Osteocyte (in vitro differentiated cells): ENCODE data around the gene PRRT1B. TPM values are rescaled to one million over a fixed set of nuclear protein-coding genes. Genes with fewer than 3 reads are reported as not detected.

Experiments
- DNase-seq: peaks from one replicate; pipeline ENCODE4 v3.0.0; 2021; ENCODE audit warnings: mixed read lengths; ENCODE audit not compliant: unreplicated experiment; ENCODE audit errors: extremely low spot score
- H3K27ac Mint-ChIP-seq: one replicate; pipeline ENCODE4 v1.8.0; 2021; ENCODE audit warnings: mild to moderate bottlenecking, mixed read lengths; ENCODE audit not compliant: unreplicated experiment
- H3K27me3 Mint-ChIP-seq: one replicate; pipeline ENCODE4 v1.8.0; 2021; ENCODE audit warnings: mixed read lengths; ENCODE audit not compliant: unreplicated experiment
- H3K36me3 Mint-ChIP-seq: one replicate; pipeline ENCODE4 v1.8.0; 2021; ENCODE audit warnings: mixed read lengths; ENCODE audit not compliant: unreplicated experiment
- H3K4me1 Mint-ChIP-seq: one replicate; pipeline ENCODE4 v1.8.0; 2021; ENCODE audit warnings: mixed read lengths; ENCODE audit not compliant: unreplicated experiment
- H3K4me3 Mint-ChIP-seq: one replicate; pipeline ENCODE4 v1.8.0; 2021; ENCODE audit warnings: mild to moderate bottlenecking, moderate library complexity, mixed read lengths; ENCODE audit not compliant: unreplicated experiment
- H3K9me3 Mint-ChIP-seq: one replicate; pipeline ENCODE4 v1.8.0; 2021; ENCODE audit warnings: mixed read lengths; ENCODE audit not compliant: unreplicated experiment
- total RNA-seq: library from RNA; stranded (reverse); gene quantifications from 2 replicates; pipeline ENCODE4 v1.2.1, GENCODE V29; 2021
- TF ChIP-seq, protein P1 (sequence below): fragments of 200-600 bp; sonication (generic); IDR thresholded peaks from 2 replicates; pipeline ENCODE4 v1.5.0; 2021; ENCODE audit warnings: antibody characterized with exemption, mild to moderate bottlenecking, moderate library complexity

Gene PRRT1B
- total RNA-seq, 1 donor from 2014 or later, result not detected

DNA sequence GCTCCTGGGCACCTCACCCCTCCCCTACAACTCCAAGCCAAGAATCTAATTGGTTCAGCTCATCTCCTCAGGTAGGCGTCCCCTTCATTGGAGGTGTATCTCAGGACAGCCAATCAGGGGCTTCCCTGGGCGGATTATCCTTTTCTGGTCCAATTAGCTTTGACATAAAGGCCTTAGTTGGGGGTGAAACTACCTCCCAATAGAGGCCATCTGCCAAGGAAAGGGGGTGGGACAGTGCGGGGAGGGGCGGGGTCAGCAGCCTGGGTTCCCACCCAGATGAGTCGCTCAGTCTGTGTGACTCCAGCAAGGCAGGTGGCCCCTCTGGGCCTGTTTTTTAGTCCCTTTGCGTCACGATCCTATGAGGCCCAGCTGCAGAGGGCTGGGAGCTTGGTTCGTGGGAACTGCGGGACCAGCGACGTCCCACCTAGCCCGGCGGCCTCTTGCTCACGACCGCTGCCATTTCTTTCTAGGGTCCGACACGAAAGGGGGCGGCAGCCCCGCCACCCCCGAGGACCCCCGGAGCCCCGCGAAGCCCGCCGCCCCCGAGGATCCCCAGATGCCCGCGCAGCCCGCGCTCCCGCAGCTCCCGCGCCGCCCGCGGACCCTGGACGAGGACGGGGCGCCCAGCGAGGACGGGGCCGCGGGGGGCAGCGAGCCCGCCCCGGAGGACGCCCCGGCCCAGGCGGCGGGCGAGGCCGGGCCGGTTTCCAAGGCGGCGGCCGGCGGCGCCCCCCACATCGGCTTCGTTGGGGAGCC, 8.9 kb downstream of the PRRT1B start:
- Mint-ChIP-seq H3K9me3 (no peaks in the 10 kb centered on the region), H3K4me1 (peaks cover 11% of the 10 kb centered on the region), H3K4me3 (no peak overlapping the region), H3K36me3 (no peaks in the 10 kb centered on the region), H3K27ac (no peak overlapping the region), H3K27me3 (peaks cover 28% of the 10 kb centered on the region)
- no peak for DNase-seq
- TF ChIP-seq, protein P1, sequence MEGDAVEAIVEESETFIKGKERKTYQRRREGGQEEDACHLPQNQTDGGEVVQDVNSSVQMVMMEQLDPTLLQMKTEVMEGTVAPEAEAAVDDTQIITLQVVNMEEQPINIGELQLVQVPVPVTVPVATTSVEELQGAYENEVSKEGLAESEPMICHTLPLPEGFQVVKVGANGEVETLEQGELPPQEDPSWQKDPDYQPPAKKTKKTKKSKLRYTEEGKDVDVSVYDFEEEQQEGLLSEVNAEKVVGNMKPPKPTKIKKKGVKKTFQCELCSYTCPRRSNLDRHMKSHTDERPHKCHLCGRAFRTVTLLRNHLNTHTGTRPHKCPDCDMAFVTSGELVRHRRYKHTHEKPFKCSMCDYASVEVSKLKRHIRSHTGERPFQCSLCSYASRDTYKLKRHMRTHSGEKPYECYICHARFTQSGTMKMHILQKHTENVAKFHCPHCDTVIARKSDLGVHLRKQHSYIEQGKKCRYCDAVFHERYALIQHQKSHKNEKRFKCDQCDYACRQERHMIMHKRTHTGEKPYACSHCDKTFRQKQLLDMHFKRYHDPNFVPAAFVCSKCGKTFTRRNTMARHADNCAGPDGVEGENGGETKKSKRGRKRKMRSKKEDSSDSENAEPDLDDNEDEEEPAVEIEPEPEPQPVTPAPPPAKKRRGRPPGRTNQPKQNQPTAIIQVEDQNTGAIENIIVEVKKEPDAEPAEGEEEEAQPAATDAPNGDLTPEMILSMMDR, result no peak

DNA sequence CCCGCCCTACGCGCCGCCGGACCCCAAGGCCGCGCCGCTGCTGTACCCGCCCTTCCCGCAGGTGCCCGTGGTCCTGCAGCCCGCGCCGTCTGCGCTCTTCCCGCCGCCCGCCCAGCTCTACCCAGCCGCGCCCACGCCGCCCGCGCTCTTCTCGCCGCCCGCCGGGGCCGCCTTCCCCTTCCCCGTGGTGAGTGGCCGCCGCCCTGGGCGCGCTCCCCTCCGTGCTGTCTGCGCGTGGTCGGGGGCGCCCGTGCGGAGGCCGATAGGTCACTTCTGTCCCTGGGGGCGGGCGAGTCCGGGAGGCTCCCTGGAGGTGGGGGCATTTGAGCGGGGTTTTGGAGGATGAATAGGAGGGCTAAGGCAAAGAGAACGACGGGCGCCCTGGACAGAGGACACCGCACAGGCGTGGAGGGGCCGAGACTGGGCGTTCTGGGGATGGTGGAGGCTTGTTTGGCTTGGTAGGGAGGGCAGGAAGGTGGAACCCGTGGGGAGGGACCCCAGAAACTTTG, 9.6 kb downstream of the PRRT1B start:
- H3K4me3 Mint-ChIP-seq, result no peak overlapping the region
- peaks cover 2% of the 10 kb centered on the region for H3K36me3 Mint-ChIP-seq
- no peak overlapping the region for H3K27ac Mint-ChIP-seq
- H3K4me1 Mint-ChIP-seq, result peaks cover 11% of the 10 kb centered on the region
- TF ChIP-seq, protein P1, result no peak
- no peak for DNase-seq
- H3K9me3 Mint-ChIP-seq, result peaks cover 3% of the 10 kb centered on the region
- H3K27me3 Mint-ChIP-seq, result peaks cover 25% of the 10 kb centered on the region

DNA sequence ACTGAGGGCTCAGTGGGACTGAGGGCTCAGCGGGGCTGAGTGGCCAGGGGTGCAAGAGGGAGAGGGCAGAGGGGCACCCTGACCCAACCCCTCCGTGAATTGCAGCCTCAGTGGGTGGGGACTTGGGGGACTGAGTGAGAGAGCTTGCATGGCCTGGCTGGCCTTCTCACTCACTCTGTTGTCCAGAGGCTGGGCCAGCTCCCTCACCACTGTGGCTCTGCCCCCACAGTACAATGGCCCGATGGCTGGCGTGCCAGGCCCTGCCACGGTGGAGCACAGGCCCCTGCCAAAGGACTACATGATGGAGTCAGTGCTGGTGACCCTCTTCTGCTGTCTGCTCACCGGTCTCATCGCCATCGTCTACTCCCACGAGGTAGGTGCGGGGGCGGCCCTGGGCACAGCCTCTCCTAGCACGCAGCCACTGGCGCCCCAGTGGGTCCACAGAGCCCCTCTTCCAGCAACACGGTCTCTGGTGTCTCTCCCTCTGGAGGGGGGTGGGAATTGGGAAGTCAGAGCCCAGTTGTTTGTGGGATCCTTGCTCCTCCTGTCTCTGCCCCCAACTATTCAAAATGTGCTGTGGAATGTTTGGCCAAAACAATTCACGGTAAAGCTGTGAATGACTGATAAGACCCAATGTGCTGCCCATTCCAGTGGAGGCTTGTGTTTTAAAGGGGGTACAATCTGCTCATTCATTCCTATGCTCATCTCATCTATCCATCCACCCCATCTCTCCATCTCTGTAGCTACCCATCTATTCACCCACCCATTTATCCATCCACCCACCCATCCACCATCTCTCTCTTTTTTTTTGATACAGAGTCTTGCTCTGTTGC, 10.7 kb downstream of the PRRT1B start:
- DNase-seq, result no peak
- Mint-ChIP-seq H3K4me1 (peaks cover 11% of the 10 kb centered on the region), H3K36me3 (peaks cover 3% of the 10 kb centered on the region), H3K9me3 (peaks cover 11% of the 10 kb centered on the region), H3K4me3 (no peak overlapping the region), H3K27ac (no peak overlapping the region), H3K27me3 (peaks cover 17% of the 10 kb centered on the region)
- TF ChIP-seq, protein P1, result no peak

DNA sequence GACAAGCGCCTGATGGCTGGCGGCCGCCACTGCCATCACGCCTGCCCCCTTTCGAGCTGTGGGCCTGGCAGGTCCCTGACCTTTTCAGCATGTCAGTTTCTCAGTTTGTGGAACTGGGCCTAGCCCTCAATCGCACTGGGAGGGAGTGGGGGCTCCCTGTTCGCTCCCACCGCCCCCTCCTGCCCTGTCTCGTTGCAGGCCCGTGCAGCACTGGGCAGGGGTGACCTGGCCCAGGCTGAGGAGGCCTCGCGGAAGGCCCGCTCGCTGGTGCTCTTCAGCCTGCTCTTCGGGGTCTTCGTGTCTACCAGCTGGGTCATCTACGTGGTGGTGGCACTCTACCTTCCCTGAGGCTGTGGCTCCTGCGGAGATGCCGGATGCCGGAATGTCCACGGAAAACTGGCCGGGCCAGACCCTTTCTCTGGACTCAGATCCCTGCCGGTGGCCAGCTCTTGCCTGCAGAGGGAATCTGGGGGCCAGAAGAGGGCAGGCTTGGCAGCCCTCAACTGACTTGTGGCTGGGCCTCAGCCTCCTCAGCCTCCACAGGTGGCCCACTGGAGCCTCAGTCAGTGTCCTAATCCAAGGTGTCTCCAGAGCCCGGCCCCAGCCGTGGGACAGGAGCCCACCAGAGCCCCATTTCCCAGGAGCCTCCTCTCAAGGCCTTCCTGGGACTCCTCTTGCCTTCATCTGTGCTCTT, 12.7 kb downstream of the PRRT1B start:
- Mint-ChIP-seq H3K36me3 (peaks cover 3% of the 10 kb centered on the region), H3K27me3 (peaks cover 15% of the 10 kb centered on the region), H3K27ac (no peak overlapping the region), H3K4me1 (peaks cover 14% of the 10 kb centered on the region), H3K4me3 (no peak overlapping the region), H3K9me3 (peaks cover 11% of the 10 kb centered on the region)
- TF ChIP-seq, protein P1, result no peak
- DNase-seq, result no peak
